BE2C (cell line): ENCODE data around the gene CTDSP1.

Experiments
- DNase-seq: peaks from one replicate; pipeline ENCODE4 v3.0.0-alpha.2; 2020
- H3K27me3 ChIP-seq: fragments of 250-450 bp; sonication (Bioruptor Pico); 2 replicates; pipeline ENCODE4 v1.5.1; 2020; ENCODE audit warnings: mild to moderate bottlenecking
- H3K36me3 ChIP-seq: fragments of 250-450 bp; sonication (Bioruptor Pico); 2 replicates; pipeline ENCODE4 v1.5.1; 2020; ENCODE audit warnings: mild to moderate bottlenecking
- H3K4me1 ChIP-seq: fragments of 250-450 bp; sonication (Bioruptor Pico); 2 replicates; pipeline ENCODE4 v1.5.1; 2020
- H3K4me3 ChIP-seq: 2 replicates; pipeline ENCODE4 v1.5.1; 2011; ENCODE audit warnings: low read depth, low read length
- H3K9me3 ChIP-seq: fragments of 250-450 bp; sonication (Bioruptor Pico); 2 replicates; pipeline ENCODE4 v1.5.1; 2020
- CTCF ChIP-seq: IDR thresholded peaks from 2 replicates; pipeline ENCODE4 v1.5.1; 2012; ENCODE audit warnings: mild to moderate bottlenecking, low read depth, low read length

Gene CTDSP1

GRCh38 chr2:218421027-218421426, 21.4 kb downstream of the CTDSP1 start:
- no peaks in the 10 kb centered on the region for H3K27me3 ChIP-seq
- no peak for TF ChIP-seq CTCF
- DNase-seq: no peak

GRCh38 chr2:218422403-218423086, 22.9 kb downstream of the CTDSP1 start:
- Histone ChIP-seq H3K4me1 (no peaks in the 10 kb centered on the region), H3K4me3 (no peak overlapping the region), H3K9me3 (no peaks in the 10 kb centered on the region), H3K27me3 (no peaks in the 10 kb centered on the region), H3K36me3 (no peaks in the 10 kb centered on the region)
- no peak for TF ChIP-seq CTCF
- no peak for DNase-seq

More at GRCh38 chr2:218421027-218421426, 21.4 kb downstream of the CTDSP1 start:
- Histone ChIP-seq H3K4me3 (no peak overlapping the region), H3K36me3 (no peaks in the 10 kb centered on the region), H3K4me1 (no peaks in the 10 kb centered on the region), H3K9me3 (no peaks in the 10 kb centered on the region)

GRCh38 chr2:218423584-218423983, 23.9 kb downstream of the CTDSP1 start:
- no peaks in the 10 kb centered on the region for H3K4me1 ChIP-seq
- no peak overlapping the region for H3K4me3 ChIP-seq
- H3K36me3 ChIP-seq: no peaks in the 10 kb centered on the region
- no peaks in the 10 kb centered on the region for H3K9me3 ChIP-seq
- no peak for TF ChIP-seq CTCF
- no peak for DNase-seq
- H3K27me3 ChIP-seq: no peaks in the 10 kb centered on the region

GRCh38 chr2:218425531-218425930, 25.9 kb downstream of the CTDSP1 start:
- H3K36me3 ChIP-seq: no peaks in the 10 kb centered on the region
- no peaks in the 10 kb centered on the region for H3K27me3 ChIP-seq
- no peak for DNase-seq
- no peak for TF ChIP-seq CTCF
- H3K9me3 ChIP-seq: no peaks in the 10 kb centered on the region
- no peak overlapping the region for H3K4me3 ChIP-seq
- no peaks in the 10 kb centered on the region for H3K4me1 ChIP-seq

DNA sequence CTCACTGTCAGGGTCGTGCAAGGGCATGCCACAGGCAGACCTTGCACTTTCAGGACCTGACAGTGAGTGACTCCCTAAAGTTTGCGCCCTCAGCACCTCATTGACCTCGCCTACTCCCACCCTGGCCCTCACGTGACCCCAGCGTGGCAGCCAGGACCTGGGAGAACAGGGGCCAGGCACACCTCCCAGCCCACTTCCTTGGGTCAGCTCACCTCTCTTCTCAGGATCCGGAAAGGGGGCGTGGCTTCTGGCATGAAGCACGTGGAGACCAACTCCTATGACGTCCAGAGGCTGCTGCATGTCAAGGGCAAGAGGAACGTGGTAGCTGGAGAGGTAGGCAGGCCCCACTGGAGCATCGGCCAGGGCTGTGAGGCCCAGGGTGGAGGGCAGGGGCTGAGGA, 28.1 kb downstream of the CTDSP1 start:
- no peak for TF ChIP-seq CTCF
- no peak for DNase-seq
- no peaks in the 10 kb centered on the region for H3K4me1 ChIP-seq

GRCh38 chr2:218428846-218429558, 29.3 kb downstream of the CTDSP1 start:
- no peaks in the 10 kb centered on the region; the same call in 1 of the 2 replicates for H3K9me3 ChIP-seq
- TF ChIP-seq CTCF: no peak
- H3K36me3 ChIP-seq: no peaks in the 10 kb centered on the region
- no peak overlapping the region for H3K4me3 ChIP-seq
- no peaks in the 10 kb centered on the region for H3K4me1 ChIP-seq
- DNase-seq: no peak
- no peaks in the 10 kb centered on the region for H3K27me3 ChIP-seq

More for the DNA sequence above, 28.1 kb downstream of the CTDSP1 start:
- H3K27me3 ChIP-seq: no peaks in the 10 kb centered on the region
- H3K4me3 ChIP-seq: no peak overlapping the region
- no peaks in the 10 kb centered on the region for H3K36me3 ChIP-seq
- H3K9me3 ChIP-seq: no peaks in the 10 kb centered on the region; the same call in 1 of the 2 replicates
